Esophagus squamous epithelium (tissue), 5 donors: Measurements from ENCODE around the gene GLB1L3. TPM values are rescaled to one million over a fixed set of nuclear protein-coding genes. Genes with fewer than 3 reads are reported as not detected.
"Not testable (repeated sequence)": the region's sequence is repeated elsewhere in the genome, so short reads cannot be mapped to it uniquely, and the experiment has no call there.

ENCODE experiments used
- DNase-seq: peaks from one replicate; lab custom pipeline; 2025; lab: John Stamatoyannopoulos, UW
- H3K27ac ChIP-seq, 4 donors: fragments of 200-600 bp; sonication (generic); one replicate each; pipeline ENCODE4 v1.5.1; 2016 to 2019; ENCODE audit warnings: mild to moderate bottlenecking in 1 of 4
- H3K27me3 ChIP-seq, 4 donors: fragments of 200-600 bp; sonication (generic); 1 replicate in 3 of 4; 2 replicates in 1 of 4; pipeline versions ENCODE4 v1.5.1 to v1.6.0; 2017 to 2021; ENCODE audit warnings: antibody characterized with exemption in 1 of 4
- H3K36me3 ChIP-seq, 3 donors: fragments of 200-600 bp; sonication (generic); one replicate each; pipeline ENCODE4 v1.5.1; 2016 to 2019
- H3K4me1 ChIP-seq, 3 donors: fragments of 200-600 bp; sonication (generic); one replicate each; pipeline ENCODE4 v1.5.1; 2017 to 2019
- H3K4me3 ChIP-seq, 4 donors: fragments of 200-600 bp; sonication (generic); 1 replicate in 3 of 4; 2 replicates in 1 of 4; pipeline ENCODE4 v1.5.1; 2016 to 2019; ENCODE audit warnings: mild to moderate bottlenecking in 2 of 4, moderate library complexity in 1 of 4
- H3K9me3 ChIP-seq, 3 donors: fragments of 200-600 bp; sonication (generic); one replicate each; pipeline ENCODE4 v1.5.1; 2016 to 2019
- POLR2A ChIP-seq, 4 donors: fragments of 450-650 bp; IDR thresholded peaks; one replicate each; pipeline ENCODE4 v1.6.1; 2017; ENCODE audit warnings: antibody characterized with exemption in 4 of 4, mild to moderate bottlenecking in 4 of 4, moderate library complexity in 3 of 4
- WGBS, 2 donors: methylation state at CpG; one replicate each; pipeline ENCODE4 v1.1.5; 2018; 5-methylcytosine and 5-hydroxymethylcytosine counted together
- intact Hi-C: fragments of 100-400 bp; cut with DNase I; formaldehyde crosslinking; loops from one replicate; pipeline ENCODE4 v1.15.0; 2022
- total RNA-seq, 4 donors: library from RNA; depleted of rRNA; stranded (reverse); fragments of >200 nt; gene quantifications; one replicate each; pipeline ENCODE4 v1.1.0, GENCODE V29; 2016
- TF ChIP-seq, protein P1 (sequence below), 6 experiments: fragments of 450-650 bp in 4 of 6; fragments of 200-600 bp in 2 of 6; sonication (generic) in 2 of 6; IDR thresholded peaks; one replicate each; pipeline ENCODE4 v1.5.1; 2016 to 2019; ENCODE audit warnings: antibody characterized with exemption in 6 of 6, mild to moderate bottlenecking in 4 of 6, moderate library complexity in 4 of 6
- donor health status: DM: yes; HTN: yes; CAD: no.

Gene GLB1L3
- total RNA-seq, 4 donors from 2014 or later, result under 0.01 TPM; not detected in 3

DNA sequence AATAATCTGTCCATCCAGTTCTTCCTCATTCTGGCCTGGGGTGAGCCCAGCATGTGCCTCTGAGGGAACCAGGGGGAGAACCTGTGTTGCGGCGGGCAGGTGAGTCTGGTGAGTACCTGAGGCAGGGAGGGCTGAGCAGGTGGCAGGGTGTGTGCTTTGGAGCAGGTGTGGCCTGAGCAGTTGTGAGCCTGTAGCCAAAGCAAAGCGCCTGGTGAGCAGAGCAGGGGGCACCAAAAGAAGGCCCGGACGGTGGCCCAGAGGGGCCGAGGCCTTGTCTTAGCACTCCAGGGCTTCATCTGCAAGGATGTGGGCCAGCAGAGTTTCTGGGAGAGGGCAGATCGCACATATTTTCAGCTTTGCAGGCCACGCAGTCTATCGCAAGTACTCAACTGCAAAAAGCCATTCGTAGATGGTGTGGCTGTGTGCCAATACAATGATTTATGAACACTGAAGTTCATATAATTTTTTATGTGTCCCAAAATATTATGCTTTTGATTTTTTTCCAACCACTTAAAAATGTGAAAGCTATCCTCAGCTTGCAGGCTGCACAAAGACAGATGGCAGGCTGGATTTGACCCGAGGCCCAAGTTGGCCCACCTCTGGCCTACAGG lies 64.3 kb downstream of the GLB1L3 start:
- H3K9me3 ChIP-seq, result no peaks in the 10 kb centered on the region
- intact Hi-C loops, result no loop called here
- H3K4me1 ChIP-seq, result no peaks in the 10 kb centered on the region
- no peak overlapping the region for H3K4me3 ChIP-seq
- no peak overlapping the region for H3K27ac ChIP-seq
- DNase-seq, result no peak
- 92% methylated on average over 9 to 11 of the region's 11 CpGs for WGBS, 2 donors
- TF ChIP-seq, protein P1, sequence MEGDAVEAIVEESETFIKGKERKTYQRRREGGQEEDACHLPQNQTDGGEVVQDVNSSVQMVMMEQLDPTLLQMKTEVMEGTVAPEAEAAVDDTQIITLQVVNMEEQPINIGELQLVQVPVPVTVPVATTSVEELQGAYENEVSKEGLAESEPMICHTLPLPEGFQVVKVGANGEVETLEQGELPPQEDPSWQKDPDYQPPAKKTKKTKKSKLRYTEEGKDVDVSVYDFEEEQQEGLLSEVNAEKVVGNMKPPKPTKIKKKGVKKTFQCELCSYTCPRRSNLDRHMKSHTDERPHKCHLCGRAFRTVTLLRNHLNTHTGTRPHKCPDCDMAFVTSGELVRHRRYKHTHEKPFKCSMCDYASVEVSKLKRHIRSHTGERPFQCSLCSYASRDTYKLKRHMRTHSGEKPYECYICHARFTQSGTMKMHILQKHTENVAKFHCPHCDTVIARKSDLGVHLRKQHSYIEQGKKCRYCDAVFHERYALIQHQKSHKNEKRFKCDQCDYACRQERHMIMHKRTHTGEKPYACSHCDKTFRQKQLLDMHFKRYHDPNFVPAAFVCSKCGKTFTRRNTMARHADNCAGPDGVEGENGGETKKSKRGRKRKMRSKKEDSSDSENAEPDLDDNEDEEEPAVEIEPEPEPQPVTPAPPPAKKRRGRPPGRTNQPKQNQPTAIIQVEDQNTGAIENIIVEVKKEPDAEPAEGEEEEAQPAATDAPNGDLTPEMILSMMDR (IDR thresholded peaks at IDR 0.05), result no peak
- TF ChIP-seq POLR2A (IDR thresholded peaks at IDR 0.05), result no peak
- H3K36me3 ChIP-seq, result no peaks in the 10 kb centered on the region
- H3K27me3 ChIP-seq, result peaks cover 0 to 10% (median 0%) of the 10 kb centered on the region in 4 donors

DNA sequence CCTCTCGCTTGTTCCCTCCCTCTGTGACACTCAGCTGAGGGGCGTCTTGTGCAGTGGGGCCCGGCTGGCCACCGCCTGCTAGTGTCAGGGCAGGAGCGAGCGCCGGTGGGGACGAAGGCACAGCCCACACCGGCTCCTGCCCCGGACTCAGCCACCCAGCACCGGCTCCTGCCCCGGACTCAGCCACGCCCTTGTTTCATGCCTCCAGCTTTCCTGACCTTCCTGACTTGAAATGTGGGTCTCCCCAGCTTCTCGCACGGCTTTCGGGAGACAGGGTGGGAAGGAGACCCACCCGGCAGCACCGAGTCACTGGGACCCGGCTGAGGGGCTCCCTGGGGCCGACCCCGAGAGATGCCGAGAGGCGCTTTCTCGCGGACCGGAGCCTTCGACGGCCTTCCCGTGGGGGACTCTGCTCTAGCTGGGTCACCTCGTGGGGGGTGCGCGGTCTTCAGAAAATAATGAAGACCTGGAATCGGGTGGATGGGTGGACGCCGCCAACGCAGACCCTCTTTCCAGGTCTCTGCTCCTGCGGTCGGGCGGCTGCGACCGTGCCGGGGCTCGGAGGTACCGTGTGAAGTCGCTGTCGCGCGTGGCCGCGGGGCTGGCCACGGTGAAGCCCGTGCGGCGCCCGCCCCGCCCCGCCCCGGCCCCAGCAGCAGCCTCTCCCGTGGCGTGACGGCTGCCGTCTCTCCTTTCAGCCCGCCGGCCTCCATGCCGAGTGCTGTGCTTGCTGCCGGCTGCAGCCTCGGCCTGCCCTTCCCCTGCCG lies 65.8 kb downstream of the GLB1L3 start:
- DNase-seq, result no peak
- 93 to 97% methylated on average over 15 to 24 of the region's 68 CpGs for WGBS, 2 donors
- TF ChIP-seq POLR2A (IDR thresholded peaks at IDR 0.05), result no peak
- TF ChIP-seq, protein P1 (IDR thresholded peaks at IDR 0.05), result no peak
- no peak overlapping the region for H3K27ac ChIP-seq
- peaks cover 0 to 10% (median 0%) of the 10 kb centered on the region in 4 donors for H3K27me3 ChIP-seq
- no peak overlapping the region for H3K4me3 ChIP-seq
- H3K9me3 ChIP-seq, result no peaks in the 10 kb centered on the region
- H3K36me3 ChIP-seq, result no peaks in the 10 kb centered on the region
- H3K4me1 ChIP-seq, result peaks cover 0 to 6% (median 0%) of the 10 kb centered on the region in 3 donors
- intact Hi-C loops, result no loop called here

GRCh38 chr11:134342572-134343340 lies 66.6 kb downstream of the GLB1L3 start:
- DNase-seq, result no peak
- intact Hi-C loops, result no loop called here
- TF ChIP-seq, protein P1 (IDR thresholded peaks at IDR 0.05), result no peak
- TF ChIP-seq POLR2A (IDR thresholded peaks at IDR 0.05), result no peak
- WGBS, 2 donors, result 94% methylated on average over 5 to 18 of the region's 30 CpGs
- Histone ChIP-seq H3K36me3 (no peaks in the 10 kb centered on the region), H3K4me1 (peaks cover 0 to 6% (median 0%) of the 10 kb centered on the region in 3 donors), H3K4me3 (no peak overlapping the region), H3K27me3 (peaks cover 0 to 10% (median 0%) of the 10 kb centered on the region in 4 donors), H3K9me3 (no peaks in the 10 kb centered on the region), H3K27ac (no peak overlapping the region)

DNA sequence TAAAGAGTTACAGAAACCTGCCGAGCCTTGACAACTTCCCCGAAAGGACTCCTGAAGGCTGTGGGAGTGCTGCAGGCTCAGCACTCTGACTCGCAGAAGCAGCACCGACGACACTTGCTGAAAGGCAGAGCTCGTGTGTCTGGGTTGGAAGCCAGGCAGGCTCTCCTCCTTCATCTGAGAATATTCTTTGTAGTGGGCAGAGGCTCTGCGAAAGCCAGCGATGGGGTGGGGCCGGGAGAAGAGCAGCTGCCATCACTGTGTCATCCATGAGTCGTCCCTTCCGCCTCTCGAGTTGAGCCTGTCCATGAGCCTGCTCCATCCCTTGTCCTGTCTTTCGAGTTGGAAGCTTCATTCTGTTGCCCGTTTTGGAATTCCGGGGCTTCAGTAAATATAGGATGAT lies 67.5 kb downstream of the GLB1L3 start:
- Histone ChIP-seq H3K27ac (no peak overlapping the region), H3K4me3 (no peak overlapping the region), H3K27me3 (peaks cover 0 to 10% (median 0%) of the 10 kb centered on the region in 4 donors), H3K36me3 (no peaks in the 10 kb centered on the region), H3K9me3 (no peaks in the 10 kb centered on the region), H3K4me1 (peaks cover 0 to 6% (median 0%) of the 10 kb centered on the region in 3 donors)
- no peak for DNase-seq
- TF ChIP-seq POLR2A (IDR thresholded peaks at IDR 0.05), result no peak
- TF ChIP-seq, protein P1 (IDR thresholded peaks at IDR 0.05), result no peak
- WGBS, 2 donors, result 77 to 90% methylated on average over 13 to 15 of the region's 15 CpGs
- intact Hi-C loops, result no loop called here

GRCh38 chr11:134344497-134345236 lies 68.5 kb downstream of the GLB1L3 start:
- intact Hi-C loops, DNase-seq: not testable (repeated sequence)

More at GRCh38 chr11:134344497-134345236, 68.5 kb downstream of the GLB1L3 start:
- H3K27me3 ChIP-seq, H3K27ac ChIP-seq, H3K4me3 ChIP-seq, H3K4me1 ChIP-seq, H3K36me3 ChIP-seq, H3K9me3 ChIP-seq: not testable (repeated sequence)
- 60 to 80% methylated on average over 3 to 8 of the region's 28 CpGs for WGBS, 2 donors
